ENCODE results near the gene SFMBT2.

Gene SFMBT2

GRCh38 chr10:7277432-7277831 lies 133.4 kb downstream of the SFMBT2 start:
- no peaks in the 10 kb centered on the region for H3K27me3 ChIP-seq (ENCODE audit: control insufficient read depth in 1 of 2, insufficient read depth in 2 of 2, low read length in 2 of 2)
- no peak overlapping the region for H3K4me3 ChIP-seq (ENCODE audit: low read depth in 1 of 2, low read length in 2 of 2)
- H3K9me3 ChIP-seq (ENCODE audit: control insufficient read depth in 1 of 2, low read length in 2 of 2), result no peaks in the 10 kb centered on the region
- H3K9ac ChIP-seq (ENCODE audit: low read depth in 1 of 2, low read length in 2 of 2), result no peak overlapping the region
- H3K27ac ChIP-seq (ENCODE audit: low read depth, low read length), result no peak overlapping the region
- H3K4me1 ChIP-seq (ENCODE audit: control insufficient read depth in 1 of 2, insufficient read depth in 2 of 2, low read length in 2 of 2), result no peaks in the 10 kb centered on the region
- H3K36me3 ChIP-seq (ENCODE audit: control insufficient read depth in 1 of 2, insufficient read depth in 2 of 2, low read length in 2 of 2), result no peaks in the 10 kb centered on the region

- Histone ChIP-seq H3K27me3 (ENCODE audit: control insufficient read depth in 1 of 2, insufficient read depth in 2 of 2, low read length in 2 of 2) (no peaks in the 10 kb centered on the region), H3K9ac (ENCODE audit: low read depth in 1 of 2, low read length in 2 of 2) (no peak overlapping the region), H3K9me3 (ENCODE audit: control insufficient read depth in 1 of 2, low read length in 2 of 2) (no peaks in the 10 kb centered on the region), H3K27ac (ENCODE audit: low read depth, low read length) (no peak overlapping the region), H3K4me3 (ENCODE audit: low read depth in 1 of 2, low read length in 2 of 2) (no peak overlapping the region), H3K36me3 (ENCODE audit: control insufficient read depth in 1 of 2, insufficient read depth in 2 of 2, low read length in 2 of 2) (no peaks in the 10 kb centered on the region), H3K4me1 (ENCODE audit: control insufficient read depth in 1 of 2, insufficient read depth in 2 of 2, low read length in 2 of 2) (no peaks in the 10 kb centered on the region)
These were observed 134.9 kb downstream of the SFMBT2 start for GRCh38 chr10:7275761-7276440.

GRCh38 chr10:7274293-7274692 lies 136.5 kb downstream of the SFMBT2 start:
- no peak overlapping the region for H3K27ac ChIP-seq (ENCODE audit: low read depth, low read length)
- H3K4me1 ChIP-seq (ENCODE audit: control insufficient read depth in 1 of 2, insufficient read depth in 2 of 2, low read length in 2 of 2), result no peaks in the 10 kb centered on the region
- no peaks in the 10 kb centered on the region for H3K36me3 ChIP-seq (ENCODE audit: control insufficient read depth in 1 of 2, insufficient read depth in 2 of 2, low read length in 2 of 2)
- H3K27me3 ChIP-seq (ENCODE audit: control insufficient read depth in 1 of 2, insufficient read depth in 2 of 2, low read length in 2 of 2), result no peaks in the 10 kb centered on the region
- no peak overlapping the region for H3K9ac ChIP-seq (ENCODE audit: low read depth in 1 of 2, low read length in 2 of 2)
- H3K9me3 ChIP-seq (ENCODE audit: control insufficient read depth in 1 of 2, low read length in 2 of 2), result no peaks in the 10 kb centered on the region
- no peak overlapping the region for H3K4me3 ChIP-seq (ENCODE audit: low read depth in 1 of 2, low read length in 2 of 2)

GRCh38 chr10:7272008-7272407 lies 138.8 kb downstream of the SFMBT2 start:
- H3K4me3 ChIP-seq (ENCODE audit: low read depth in 1 of 2, low read length in 2 of 2), result no peak overlapping the region
- H3K4me1 ChIP-seq (ENCODE audit: control insufficient read depth in 1 of 2, insufficient read depth in 2 of 2, low read length in 2 of 2), result no peaks in the 10 kb centered on the region
- H3K9me3 ChIP-seq (ENCODE audit: control insufficient read depth in 1 of 2, low read length in 2 of 2), result no peaks in the 10 kb centered on the region
- H3K36me3 ChIP-seq (ENCODE audit: control insufficient read depth in 1 of 2, insufficient read depth in 2 of 2, low read length in 2 of 2), result no peaks in the 10 kb centered on the region
- no peak overlapping the region for H3K27ac ChIP-seq (ENCODE audit: low read depth, low read length)
- no peak overlapping the region for H3K9ac ChIP-seq (ENCODE audit: low read depth in 1 of 2, low read length in 2 of 2)
- no peaks in the 10 kb centered on the region for H3K27me3 ChIP-seq (ENCODE audit: control insufficient read depth in 1 of 2, insufficient read depth in 2 of 2, low read length in 2 of 2)

GRCh38 chr10:7269988-7270387 lies 140.8 kb downstream of the SFMBT2 start:
- H3K9ac ChIP-seq (ENCODE audit: low read depth in 1 of 2, low read length in 2 of 2), result no peak overlapping the region
- H3K27ac ChIP-seq (ENCODE audit: low read depth, low read length), result no peak overlapping the region
- H3K4me3 ChIP-seq (ENCODE audit: low read depth in 1 of 2, low read length in 2 of 2), result no peak overlapping the region
- no peaks in the 10 kb centered on the region for H3K9me3 ChIP-seq (ENCODE audit: control insufficient read depth in 1 of 2, low read length in 2 of 2)
- no peaks in the 10 kb centered on the region for H3K27me3 ChIP-seq (ENCODE audit: control insufficient read depth in 1 of 2, insufficient read depth in 2 of 2, low read length in 2 of 2)
- no peaks in the 10 kb centered on the region for H3K36me3 ChIP-seq (ENCODE audit: control insufficient read depth in 1 of 2, insufficient read depth in 2 of 2, low read length in 2 of 2)
- H3K4me1 ChIP-seq (ENCODE audit: control insufficient read depth in 1 of 2, insufficient read depth in 2 of 2, low read length in 2 of 2), result no peaks in the 10 kb centered on the region

GRCh38 chr10:7267142-7267541 lies 143.7 kb downstream of the SFMBT2 start:
- no peaks in the 10 kb centered on the region for H3K4me1 ChIP-seq (ENCODE audit: control insufficient read depth in 1 of 2, insufficient read depth in 2 of 2, low read length in 2 of 2)
- H3K9me3 ChIP-seq (ENCODE audit: control insufficient read depth in 1 of 2, low read length in 2 of 2), result no peaks in the 10 kb centered on the region
- H3K27ac ChIP-seq (ENCODE audit: low read depth, low read length), result no peak overlapping the region
- H3K4me3 ChIP-seq (ENCODE audit: low read depth in 1 of 2, low read length in 2 of 2), result no peak overlapping the region
- no peaks in the 10 kb centered on the region for H3K27me3 ChIP-seq (ENCODE audit: control insufficient read depth in 1 of 2, insufficient read depth in 2 of 2, low read length in 2 of 2)
- H3K9ac ChIP-seq (ENCODE audit: low read depth in 1 of 2, low read length in 2 of 2), result no peak overlapping the region
- no peaks in the 10 kb centered on the region for H3K36me3 ChIP-seq (ENCODE audit: control insufficient read depth in 1 of 2, insufficient read depth in 2 of 2, low read length in 2 of 2)

- Histone ChIP-seq H3K27ac (ENCODE audit: low read depth, low read length) (no peak overlapping the region), H3K36me3 (ENCODE audit: control insufficient read depth in 1 of 2, insufficient read depth in 2 of 2, low read length in 2 of 2) (no peaks in the 10 kb centered on the region), H3K4me3 (ENCODE audit: low read depth in 1 of 2, low read length in 2 of 2) (no peak overlapping the region), H3K9me3 (ENCODE audit: control insufficient read depth in 1 of 2, low read length in 2 of 2) (no peaks in the 10 kb centered on the region), H3K9ac (ENCODE audit: low read depth in 1 of 2, low read length in 2 of 2) (no peak overlapping the region), H3K27me3 (ENCODE audit: control insufficient read depth in 1 of 2, insufficient read depth in 2 of 2, low read length in 2 of 2) (no peaks in the 10 kb centered on the region), H3K4me1 (ENCODE audit: control insufficient read depth in 1 of 2, insufficient read depth in 2 of 2, low read length in 2 of 2) (no peaks in the 10 kb centered on the region)
These were observed 145.3 kb downstream of the SFMBT2 start for GRCh38 chr10:7265396-7266123.

- Histone ChIP-seq H3K9ac (ENCODE audit: low read depth in 1 of 2, low read length in 2 of 2) (no peak overlapping the region), H3K4me3 (ENCODE audit: low read depth in 1 of 2, low read length in 2 of 2) (no peak overlapping the region), H3K36me3 (ENCODE audit: control insufficient read depth in 1 of 2, insufficient read depth in 2 of 2, low read length in 2 of 2) (no peaks in the 10 kb centered on the region), H3K27ac (ENCODE audit: low read depth, low read length) (no peak overlapping the region), H3K9me3 (ENCODE audit: control insufficient read depth in 1 of 2, low read length in 2 of 2) (no peaks in the 10 kb centered on the region), H3K27me3 (ENCODE audit: control insufficient read depth in 1 of 2, insufficient read depth in 2 of 2, low read length in 2 of 2) (no peaks in the 10 kb centered on the region), H3K4me1 (ENCODE audit: control insufficient read depth in 1 of 2, insufficient read depth in 2 of 2, low read length in 2 of 2) (peaks cover 4 to 7% of the 10 kb centered on the region in 2 donors)
These were observed 146.5 kb downstream of the SFMBT2 start for GRCh38 chr10:7264313-7264756.

GRCh38 chr10:7263616-7264015 lies 147.2 kb downstream of the SFMBT2 start:
- Histone ChIP-seq H3K4me3 (ENCODE audit: low read depth in 1 of 2, low read length in 2 of 2) (no peak overlapping the region), H3K27ac (ENCODE audit: low read depth, low read length) (no peak overlapping the region), H3K27me3 (ENCODE audit: control insufficient read depth in 1 of 2, insufficient read depth in 2 of 2, low read length in 2 of 2) (no peaks in the 10 kb centered on the region), H3K9ac (ENCODE audit: low read depth in 1 of 2, low read length in 2 of 2) (no peak overlapping the region), H3K9me3 (ENCODE audit: control insufficient read depth in 1 of 2, low read length in 2 of 2) (no peaks in the 10 kb centered on the region), H3K36me3 (ENCODE audit: control insufficient read depth in 1 of 2, insufficient read depth in 2 of 2, low read length in 2 of 2) (no peaks in the 10 kb centered on the region), H3K4me1 (ENCODE audit: control insufficient read depth in 1 of 2, insufficient read depth in 2 of 2, low read length in 2 of 2) (peaks cover 4 to 11% of the 10 kb centered on the region in 2 donors)

GRCh38 chr10:7261351-7261750 lies 149.5 kb downstream of the SFMBT2 start:
- Histone ChIP-seq H3K4me1 (ENCODE audit: control insufficient read depth in 1 of 2, insufficient read depth in 2 of 2, low read length in 2 of 2) (peaks cover 4 to 11% of the 10 kb centered on the region in 2 donors), H3K9me3 (ENCODE audit: control insufficient read depth in 1 of 2, low read length in 2 of 2) (no peaks in the 10 kb centered on the region), H3K27me3 (ENCODE audit: control insufficient read depth in 1 of 2, insufficient read depth in 2 of 2, low read length in 2 of 2) (no peaks in the 10 kb centered on the region), H3K27ac (ENCODE audit: low read depth, low read length) (no peak overlapping the region), H3K4me3 (ENCODE audit: low read depth in 1 of 2, low read length in 2 of 2) (no peak overlapping the region), H3K9ac (ENCODE audit: low read depth in 1 of 2, low read length in 2 of 2) (no peak overlapping the region), H3K36me3 (ENCODE audit: control insufficient read depth in 1 of 2, insufficient read depth in 2 of 2, low read length in 2 of 2) (no peaks in the 10 kb centered on the region)
